SK-N-DZ (cell line): Measurements from ENCODE around the gene ATP5F1B.

Experiments
- DNase-seq: peaks from one replicate; pipeline ENCODE4 v3.0.0-alpha.2; 2015; ENCODE audit warnings: low spot score
- small RNA-seq, 2 experiments: library from RNA; depleted of rRNA; stranded (forward); fragments of <200 nt; gene quantifications; one replicate each; pipeline ENCODE3, GENCODE V24; 2014

The ATP5F1B gene

GRCh38 chr12:56622535-56622934, 23.2 kb downstream of the ATP5F1B start:
- no peak for DNase-seq

DNA sequence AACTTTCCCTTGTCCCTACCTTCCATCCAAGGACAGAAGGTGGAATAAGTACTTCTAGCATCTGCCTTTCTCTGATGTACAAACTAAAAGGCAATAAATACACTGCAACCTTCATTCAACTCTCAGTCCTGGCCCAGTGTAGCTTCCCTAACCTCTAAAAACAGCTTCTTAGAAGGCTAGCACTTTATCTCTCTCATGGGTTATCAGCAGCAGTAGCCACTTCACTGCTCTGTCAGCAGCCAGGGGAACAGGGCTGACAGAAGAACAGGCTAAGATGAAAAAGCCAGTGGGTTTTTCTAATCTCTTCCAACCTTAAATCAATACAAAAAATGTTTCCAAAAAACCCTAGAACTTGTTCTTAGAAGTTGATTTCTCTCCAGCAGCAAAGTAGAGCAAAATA, 28.9 kb downstream of the ATP5F1B start:
- DNase-seq = no peak

- DNase-seq = no peak
Observed at GRCh38 chr12:56616244-56616643, 29.5 kb downstream of the ATP5F1B start.

- DNase-seq = no peak
Observed at GRCh38 chr12:56614627-56615026, 31.2 kb downstream of the ATP5F1B start.

DNA sequence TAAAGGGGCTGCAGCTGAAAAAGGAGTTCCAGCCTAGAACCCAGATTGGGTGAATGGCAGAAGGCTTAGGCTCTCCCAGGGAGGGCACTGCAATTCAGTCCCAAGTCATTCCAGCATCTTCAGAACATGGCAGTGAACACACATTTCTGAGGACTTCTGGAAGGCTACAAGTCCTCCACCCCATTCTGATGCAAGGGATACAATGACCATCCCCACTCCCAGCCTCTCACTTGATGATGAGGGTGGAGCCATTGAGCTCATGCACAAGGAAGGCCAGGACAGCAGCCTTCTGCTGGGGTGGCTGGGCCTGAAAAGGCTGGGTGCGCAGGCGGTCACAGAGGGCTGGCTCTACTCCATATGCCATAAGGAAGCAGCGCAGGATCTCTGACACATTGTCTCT, 41.4 kb downstream of the ATP5F1B start:
- DNase-seq = no peak

DNA sequence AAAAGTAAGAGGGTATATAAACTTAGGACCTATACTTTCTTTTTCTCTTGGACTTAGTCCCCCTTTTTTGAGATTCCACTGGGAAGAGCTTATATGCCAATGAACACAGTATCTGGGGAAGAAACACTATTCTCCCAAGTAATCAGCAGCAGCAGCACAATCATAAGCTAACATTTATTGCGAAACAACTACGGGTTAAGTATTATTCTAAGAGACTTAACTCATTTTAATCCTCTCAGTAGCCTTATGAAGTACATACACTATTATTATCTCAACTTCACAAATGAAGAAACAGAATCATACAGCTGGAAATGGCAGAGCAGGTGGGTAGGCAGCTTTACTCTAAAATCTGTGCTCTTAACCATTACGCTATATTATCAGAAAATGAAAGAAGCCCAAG, 43.5 kb downstream of the ATP5F1B start:
- no peak for DNase-seq

- DNase-seq = no peak
Observed at GRCh38 chr12:56601503-56601902, 44.3 kb downstream of the ATP5F1B start.

- no peak for DNase-seq
Observed at GRCh38 chr12:56600753-56601152, 45.0 kb downstream of the ATP5F1B start.

- no peak for DNase-seq
Observed at GRCh38 chr12:56599797-56600196, 46.0 kb downstream of the ATP5F1B start.

DNA sequence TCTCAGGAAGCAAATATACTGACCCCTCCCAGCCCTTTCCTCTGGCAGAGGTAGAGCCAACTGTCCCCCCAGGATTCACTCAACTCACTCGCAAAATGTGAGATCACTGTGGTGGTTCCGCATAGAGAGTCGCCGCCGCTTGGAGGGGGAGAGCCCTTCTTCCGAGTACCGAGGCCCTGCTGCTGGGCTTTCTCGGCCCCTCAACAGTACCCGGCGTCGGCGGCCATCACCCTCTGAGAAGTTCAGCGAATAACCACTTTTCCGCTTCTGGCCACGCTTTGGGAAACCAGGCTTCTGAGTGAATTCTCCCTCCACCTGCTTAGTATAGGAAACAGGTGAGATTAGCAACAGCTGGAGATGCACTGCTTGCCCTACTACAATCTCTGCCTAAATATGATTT, 46.7 kb downstream of the ATP5F1B start:
- no peak for DNase-seq

GRCh38 chr12:56596815-56597214, 49.0 kb downstream of the ATP5F1B start:
- no peak for DNase-seq

DNA sequence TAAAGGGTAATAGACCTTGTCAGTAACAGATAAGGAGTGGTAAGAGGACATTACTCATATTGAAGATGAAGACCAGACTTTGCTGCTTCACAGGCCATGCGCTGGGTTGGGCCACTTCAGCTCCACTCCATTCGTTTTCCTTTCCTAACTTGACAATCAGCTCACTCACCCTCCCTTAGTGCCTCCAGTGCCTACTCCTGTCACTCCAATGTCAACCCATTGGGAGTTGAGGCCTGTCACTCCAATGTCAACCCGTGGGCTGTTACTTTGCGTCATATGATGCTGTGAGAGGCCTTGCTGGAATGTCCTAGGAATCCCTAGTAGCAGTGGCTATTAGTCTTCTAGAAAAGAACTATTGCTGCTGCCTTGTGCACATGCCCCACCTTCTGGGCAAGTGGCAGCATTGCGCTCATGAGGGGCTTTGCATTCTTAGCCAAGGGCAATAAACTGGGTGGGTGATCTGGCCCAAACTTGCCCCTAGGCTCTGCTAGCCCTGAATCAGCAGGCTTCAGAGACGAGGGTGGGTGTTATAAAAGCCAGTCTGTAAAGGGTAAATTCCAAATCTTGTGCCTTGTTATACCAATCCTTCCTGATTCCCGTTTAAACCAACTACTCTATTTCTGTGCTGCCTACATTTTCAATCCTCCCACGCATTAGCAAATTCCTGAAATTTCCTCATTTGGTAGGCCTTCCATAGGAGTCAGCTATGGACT, 51.7 kb downstream of the ATP5F1B start:
- DNase-seq = peak; percentile 69

DNA sequence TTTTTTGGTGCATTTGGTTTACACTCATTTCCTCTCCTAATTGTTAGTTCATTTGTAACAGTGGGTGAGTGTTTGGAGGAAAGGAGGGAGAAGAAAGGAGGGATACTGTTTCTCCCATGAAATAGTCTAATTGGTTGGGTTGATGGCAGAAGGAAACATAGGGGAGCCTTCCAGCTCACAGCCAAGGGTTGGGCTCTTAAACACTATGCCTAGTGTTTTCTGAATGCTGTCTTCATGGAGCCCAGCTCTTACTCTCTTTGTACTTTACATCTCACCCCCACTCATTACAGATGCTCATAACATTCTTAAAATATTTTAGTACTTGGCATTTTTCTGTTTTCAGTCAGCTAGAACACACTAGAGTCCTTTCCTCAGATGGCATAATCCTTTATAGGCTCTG, 53.8 kb downstream of the ATP5F1B start:
- DNase-seq = no peak

DNA sequence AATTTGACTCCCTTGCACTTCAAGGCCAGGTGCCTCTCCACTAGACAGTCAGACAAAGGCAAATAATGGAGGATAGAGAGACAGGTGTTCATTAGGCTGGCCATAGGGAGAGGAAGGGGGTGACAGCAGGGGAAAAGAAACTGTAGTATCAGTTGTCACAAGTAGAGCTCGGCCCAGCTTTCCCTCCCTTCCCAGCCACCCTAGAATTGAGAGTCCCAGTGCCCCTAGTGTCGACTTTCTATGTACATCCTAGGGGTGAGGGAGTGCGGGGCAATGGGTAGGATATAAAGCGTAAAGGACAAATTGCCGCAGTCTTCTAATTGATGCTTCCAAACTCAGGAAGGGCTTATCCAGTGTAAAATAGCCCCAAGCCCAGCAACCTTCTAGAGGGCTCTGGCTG, 54.7 kb downstream of the ATP5F1B start:
- DNase-seq = no peak

DNA sequence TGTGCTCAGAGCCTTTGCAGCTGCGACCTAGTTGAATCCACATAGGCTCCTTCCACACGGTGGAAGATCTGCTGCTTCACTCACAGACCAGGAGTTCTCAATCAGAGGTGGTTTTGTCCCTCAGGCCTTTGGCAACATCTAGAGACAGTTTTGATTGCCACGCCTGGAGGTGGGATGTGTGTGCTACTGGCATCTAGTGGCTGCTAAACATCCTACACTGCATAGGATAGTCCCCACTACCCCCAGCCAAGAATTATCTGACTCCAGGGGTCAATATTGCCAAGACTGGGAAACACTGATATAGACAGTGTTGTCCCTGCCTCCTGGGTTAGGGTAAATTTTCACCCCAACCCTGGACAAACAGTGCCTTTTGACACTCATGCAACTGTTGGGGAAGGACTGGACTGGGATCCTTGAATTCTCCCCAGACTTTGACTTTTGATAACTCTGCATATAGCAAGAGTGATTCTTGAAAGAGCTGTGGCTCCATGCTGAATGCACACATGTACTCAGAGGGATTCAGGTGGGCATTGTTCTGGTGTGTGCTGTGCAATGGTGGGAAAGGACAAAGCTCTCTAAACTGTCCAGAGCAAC, 55.5 kb downstream of the ATP5F1B start:
- DNase-seq = peak; percentile 55

DNA sequence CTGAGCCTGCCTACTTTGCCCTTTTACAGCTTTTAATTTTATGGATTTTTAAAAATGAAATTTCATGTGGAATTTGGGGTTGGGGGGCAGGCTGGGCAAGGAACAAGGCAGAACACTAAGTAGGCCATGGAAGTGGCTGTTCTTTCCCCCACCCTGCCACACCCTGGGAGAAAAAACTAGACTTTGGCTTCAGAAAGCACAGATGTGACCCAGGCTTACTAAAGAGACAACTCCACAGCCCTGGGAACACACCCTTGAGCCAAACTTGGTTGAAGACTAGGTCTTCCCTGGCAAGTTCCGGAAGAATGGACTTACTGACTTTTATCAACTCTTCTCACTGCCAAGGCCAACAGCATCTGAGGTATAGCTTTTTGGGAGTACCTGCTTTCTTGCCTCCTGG, 56.0 kb downstream of the ATP5F1B start:
- DNase-seq = no peak

Small RNA genes within 50 kb of the gene (small RNA-seq; reads per million reads assigned to genes)
- gene RN7SL809P (0 reads per million in 2 experiments), gene RNU6-343P (0 reads per million in 2 experiments), gene SNORD59A (73.4 to 3,260 reads per million in 2 experiments)
